Uterus (tissue), 4 donors: ENCODE results near the gene GCSH. TPM values are rescaled to one million over a fixed set of nuclear protein-coding genes. Genes with fewer than 3 reads are reported as not detected.

Source experiments
- DNase-seq, 2 donors: peaks; one replicate each; pipeline ENCODE4 v3.0.0-alpha.2; 2019 to 2020
- H3K27ac ChIP-seq, 2 donors: fragments of 200-600 bp; sonication (generic); 1 replicate in 1 of 2; 2 replicates in 1 of 2; pipeline ENCODE4 v1.5.1; 2016 to 2018
- H3K27me3 ChIP-seq, 2 donors: fragments of 200-600 bp; sonication (generic); one replicate each; pipeline ENCODE4 v1.5.1; 2018 to 2019; ENCODE audit warnings: control low read depth in 1 of 2
- H3K36me3 ChIP-seq, 2 donors: fragments of 200-600 bp; sonication (generic); one replicate each; pipeline ENCODE4 v1.5.1; 2019; ENCODE audit warnings: control low read depth in 1 of 2
- H3K4me1 ChIP-seq, 2 donors: fragments of 200-600 bp; sonication (generic); one replicate each; pipeline ENCODE4 v1.5.1; 2018 to 2019; ENCODE audit warnings: control low read depth in 1 of 2
- H3K4me3 ChIP-seq, 2 donors: fragments of 200-600 bp; sonication (generic); 1 replicate in 1 of 2; 2 replicates in 1 of 2; pipeline ENCODE4 v1.5.1; 2018 to 2019; ENCODE audit warnings: mild to moderate bottlenecking in 1 of 2
- H3K9me3 ChIP-seq, 2 donors: fragments of 200-600 bp; sonication (generic); one replicate each; pipeline ENCODE4 v1.5.1; 2019; ENCODE audit warnings: control low read depth in 1 of 2
- POLR2A ChIP-seq, 2 donors: fragments of 450-650 bp; IDR thresholded peaks; one replicate each; pipeline ENCODE4 v1.6.1; 2016; ENCODE audit warnings: antibody characterized with exemption in 2 of 2, mild to moderate bottlenecking in 1 of 2, moderate library complexity in 1 of 2
- intact Hi-C: fragments of 100-400 bp; cut with DNase I; formaldehyde crosslinking; loops from one replicate; pipeline ENCODE4 v1.15.1; 2023; ENCODE audit warnings: low total_unique reads
- total RNA-seq, 4 donors: library from RNA; depleted of rRNA in 3 of 4; stranded (reverse); fragments of >200 nt in 3 of 4; gene quantifications; one replicate each; pipeline versions ENCODE4 v1.1.0 to v1.2.4, GENCODE V29; 2014 to 2023
- TF ChIP-seq, protein P1 (sequence below), 4 experiments: fragments of 200-600 bp in 2 of 4; fragments of 450-650 bp in 2 of 4; sonication (generic) in 2 of 4; IDR thresholded peaks; one replicate each; pipeline ENCODE4 v1.5.1; 2016 to 2019; ENCODE audit warnings: antibody characterized with exemption in 4 of 4, mild to moderate bottlenecking in 2 of 4, moderate library complexity in 1 of 4
- donor health status: DM: yes; HTN: yes; CAD: no.

GCSH gene
- total RNA-seq, 4 donors from 2014 or later = 32.1 to 83.8 (median 38.5) TPM

DNA sequence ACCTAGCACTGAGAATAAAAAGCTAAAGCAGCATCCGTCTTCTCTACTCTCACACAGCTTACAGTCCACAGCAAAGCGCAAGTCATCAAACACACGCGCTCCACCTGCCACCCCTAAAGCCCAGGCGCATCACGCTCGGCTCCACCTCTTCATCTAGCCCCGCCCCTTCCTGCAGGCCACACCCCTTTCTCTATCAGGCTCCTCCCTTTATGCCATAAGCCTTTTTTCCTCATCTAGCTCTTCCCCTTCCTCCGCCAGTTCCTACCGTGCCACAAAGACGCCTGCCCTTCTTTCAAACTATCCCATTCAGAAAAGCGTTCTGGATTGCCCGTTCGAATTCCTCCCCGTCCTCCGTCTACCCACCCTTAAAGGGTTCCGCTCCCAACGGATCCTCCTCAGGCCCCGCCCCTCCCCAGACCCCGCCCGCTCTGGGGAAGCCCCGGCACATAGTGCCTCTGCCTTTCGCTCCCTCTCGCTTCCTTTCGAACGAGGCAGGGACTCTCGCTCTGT lies 19.6 kb downstream of the GCSH start:
- TF ChIP-seq POLR2A (IDR thresholded peaks at IDR 0.05) = no peak
- TF ChIP-seq, protein P1, sequence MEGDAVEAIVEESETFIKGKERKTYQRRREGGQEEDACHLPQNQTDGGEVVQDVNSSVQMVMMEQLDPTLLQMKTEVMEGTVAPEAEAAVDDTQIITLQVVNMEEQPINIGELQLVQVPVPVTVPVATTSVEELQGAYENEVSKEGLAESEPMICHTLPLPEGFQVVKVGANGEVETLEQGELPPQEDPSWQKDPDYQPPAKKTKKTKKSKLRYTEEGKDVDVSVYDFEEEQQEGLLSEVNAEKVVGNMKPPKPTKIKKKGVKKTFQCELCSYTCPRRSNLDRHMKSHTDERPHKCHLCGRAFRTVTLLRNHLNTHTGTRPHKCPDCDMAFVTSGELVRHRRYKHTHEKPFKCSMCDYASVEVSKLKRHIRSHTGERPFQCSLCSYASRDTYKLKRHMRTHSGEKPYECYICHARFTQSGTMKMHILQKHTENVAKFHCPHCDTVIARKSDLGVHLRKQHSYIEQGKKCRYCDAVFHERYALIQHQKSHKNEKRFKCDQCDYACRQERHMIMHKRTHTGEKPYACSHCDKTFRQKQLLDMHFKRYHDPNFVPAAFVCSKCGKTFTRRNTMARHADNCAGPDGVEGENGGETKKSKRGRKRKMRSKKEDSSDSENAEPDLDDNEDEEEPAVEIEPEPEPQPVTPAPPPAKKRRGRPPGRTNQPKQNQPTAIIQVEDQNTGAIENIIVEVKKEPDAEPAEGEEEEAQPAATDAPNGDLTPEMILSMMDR (IDR thresholded peaks at IDR 0.05) = peak in 1 of 4 experiments; percentile 3
- intact Hi-C loops = no loop called here

DNA sequence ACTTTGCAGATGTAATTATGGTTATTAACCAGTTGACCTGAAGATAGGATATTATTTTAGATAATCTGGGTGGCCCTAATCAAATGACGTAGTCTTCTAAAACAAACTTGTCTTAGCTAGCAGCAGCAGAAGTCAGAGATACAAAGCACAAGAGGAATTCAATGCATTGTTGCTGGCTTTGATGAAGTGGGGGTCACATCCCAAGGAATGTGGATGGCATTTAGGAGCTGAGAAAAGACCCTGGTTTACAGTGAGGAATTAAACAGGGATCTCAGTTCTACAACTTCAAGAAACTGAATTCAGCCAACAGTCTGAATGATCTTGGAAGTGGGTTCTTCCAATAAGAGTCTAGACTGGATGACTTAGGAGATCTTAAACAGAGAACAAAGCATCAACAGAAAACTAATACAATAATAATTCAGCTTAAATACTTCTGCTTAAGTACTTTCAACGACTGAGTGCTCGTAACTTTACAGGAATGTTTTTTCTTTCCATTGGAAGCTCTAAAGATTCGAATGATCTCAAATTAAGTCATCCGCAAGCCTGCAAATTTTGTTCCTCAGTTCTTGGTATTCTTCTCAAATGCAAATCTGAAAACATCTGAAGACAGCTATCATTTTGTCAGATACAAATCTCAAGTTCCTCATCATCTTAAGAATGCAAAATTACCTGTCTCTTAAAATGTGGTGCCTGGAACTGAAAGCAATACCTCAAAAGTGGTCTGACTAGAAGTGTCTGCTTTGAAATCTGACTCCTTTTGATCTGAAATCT lies 22.4 kb downstream of the GCSH start:
- no peaks in the 10 kb centered on the region for H3K27me3 ChIP-seq
- no peaks in the 10 kb centered on the region for H3K9me3 ChIP-seq
- no peak overlapping the region for H3K4me3 ChIP-seq
- H3K36me3 ChIP-seq = no peaks in the 10 kb centered on the region
- H3K27ac ChIP-seq = no peak overlapping the region
- DNase-seq = no peak
- no peaks in the 10 kb centered on the region for H3K4me1 ChIP-seq
- intact Hi-C loops = no loop called here
- no peak for TF ChIP-seq POLR2A (IDR thresholded peaks at IDR 0.05)
- TF ChIP-seq, protein P1 (IDR thresholded peaks at IDR 0.05) = no peak

More for the DNA sequence above, 19.6 kb downstream of the GCSH start:
- no peaks in the 10 kb centered on the region for H3K9me3 ChIP-seq
- H3K27ac ChIP-seq = peak overlapping the region; percentile 88 to 95
- no peaks in the 10 kb centered on the region for H3K27me3 ChIP-seq
- H3K4me3 ChIP-seq = peak overlapping the region; percentile 62 to 79
- no peaks in the 10 kb centered on the region for H3K4me1 ChIP-seq
- DNase-seq = peak; percentile 88 to 91
- H3K36me3 ChIP-seq = no peaks in the 10 kb centered on the region

DNA sequence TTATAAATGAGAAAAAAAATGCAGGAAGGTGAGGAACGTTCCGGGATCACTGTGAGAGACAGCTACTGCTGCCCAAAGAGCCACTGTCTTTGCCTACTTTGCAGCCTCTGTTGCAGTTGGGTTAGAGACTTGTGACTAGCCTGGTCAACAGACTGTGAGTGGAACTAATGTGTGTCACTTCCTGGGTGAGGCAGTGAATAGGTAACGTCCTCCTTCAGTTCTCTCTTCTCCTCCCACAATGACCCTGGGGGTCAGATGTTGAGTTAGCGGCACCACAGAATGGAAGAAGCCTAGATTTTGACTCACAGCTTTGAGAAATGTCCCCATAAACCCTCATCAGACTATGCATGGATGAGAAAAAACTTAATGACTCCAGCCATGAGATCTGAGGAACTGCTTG lies 24.4 kb downstream of the GCSH start:
- Histone ChIP-seq H3K27ac (no peak overlapping the region), H3K4me1 (no peaks in the 10 kb centered on the region), H3K27me3 (no peaks in the 10 kb centered on the region), H3K36me3 (no peaks in the 10 kb centered on the region), H3K4me3 (no peak overlapping the region), H3K9me3 (no peaks in the 10 kb centered on the region)
- TF ChIP-seq POLR2A (IDR thresholded peaks at IDR 0.05) = no peak
- TF ChIP-seq, protein P1 (IDR thresholded peaks at IDR 0.05) = no peak
- DNase-seq = no peak
- intact Hi-C loops = no loop called here

DNA sequence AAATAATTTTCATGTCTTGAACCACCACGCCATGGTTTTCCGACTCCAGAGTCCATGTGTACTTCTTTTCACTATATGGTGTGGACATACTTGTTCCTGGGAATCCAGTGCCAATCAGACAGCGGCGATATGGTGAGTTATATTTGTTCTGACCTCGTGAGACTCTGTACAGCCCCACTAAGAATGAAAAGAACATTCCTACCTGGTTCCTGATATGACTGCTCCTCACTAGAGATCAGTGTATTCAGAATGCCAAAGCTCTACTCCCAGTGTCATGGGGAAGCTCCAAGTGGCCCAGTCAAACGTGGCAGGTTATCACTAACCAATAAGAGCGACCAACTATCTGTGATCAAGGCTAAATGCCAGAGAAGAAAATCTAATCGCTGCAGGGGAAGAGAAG lies 25.2 kb downstream of the GCSH start:
- Histone ChIP-seq H3K36me3 (no peaks in the 10 kb centered on the region), H3K4me1 (no peaks in the 10 kb centered on the region), H3K27me3 (no peaks in the 10 kb centered on the region), H3K27ac (no peak overlapping the region), H3K9me3 (no peaks in the 10 kb centered on the region), H3K4me3 (no peak overlapping the region)
- DNase-seq = no peak
- TF ChIP-seq, protein P1 (IDR thresholded peaks at IDR 0.05) = no peak
- no peak for TF ChIP-seq POLR2A (IDR thresholded peaks at IDR 0.05)
- intact Hi-C loops = no loop called here

DNA sequence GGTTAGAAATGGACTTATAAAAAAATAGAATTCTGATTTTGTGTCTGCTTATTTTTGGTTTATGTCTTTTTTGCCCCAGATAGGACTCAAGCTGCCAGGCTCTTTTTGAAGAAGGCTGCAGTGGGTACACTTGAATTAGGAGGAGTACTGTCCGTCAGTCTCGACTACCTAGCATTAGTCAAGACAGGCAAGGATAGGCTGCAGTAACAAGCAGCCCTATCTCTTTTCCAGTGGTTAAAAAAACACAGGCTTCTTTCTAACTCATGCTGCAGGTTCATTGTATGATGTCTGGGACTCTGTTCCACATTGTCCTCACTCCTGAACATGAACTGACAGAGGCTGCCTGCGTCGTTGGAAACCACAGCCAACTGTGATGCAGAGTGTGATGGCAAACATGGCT lies 27.1 kb downstream of the GCSH start:
- TF ChIP-seq, protein P1 (IDR thresholded peaks at IDR 0.05) = no peak
- no peak for TF ChIP-seq POLR2A (IDR thresholded peaks at IDR 0.05)
- H3K36me3 ChIP-seq = no peaks in the 10 kb centered on the region
- no peaks in the 10 kb centered on the region for H3K27me3 ChIP-seq
- no peak overlapping the region for H3K27ac ChIP-seq
- H3K9me3 ChIP-seq = no peaks in the 10 kb centered on the region
- no peak for DNase-seq
- no peaks in the 10 kb centered on the region for H3K4me1 ChIP-seq
- H3K4me3 ChIP-seq = no peak overlapping the region
- intact Hi-C loops = no loop called here
